ENCODE results near the gene LAD1. TPM values are rescaled to one million over a fixed set of nuclear protein-coding genes. Genes with fewer than 3 reads are reported as not detected.

Gene LAD1
- total and polyA plus RNA-seq, 8 donors = 11.5 to 37.6 (median 12.0) TPM

GRCh38 chr1:201369209-201369608, 29.9 kb downstream of the LAD1 start:
- Histone ChIP-seq H3K4me1 (no peaks in the 10 kb centered on the region), H3K27ac (no peak overlapping the region), H3K27me3 (peaks cover 0 to 12% of the 10 kb centered on the region in 2 donors), H3K4me3 (no peak overlapping the region), H3K36me3 (no peaks in the 10 kb centered on the region), H3K9me3 (no peaks in the 10 kb centered on the region)
- DNase-seq (no peak), ATAC-seq (no peak)
- intact Hi-C loops (cut with DNase I) = no loop called here
- TF ChIP-seq CTCF (IDR thresholded peaks at IDR 0.05) = no peak

GRCh38 chr1:201366696-201367095, 32.4 kb downstream of the LAD1 start:
- DNase-seq (peak in 1 of 4 donors; percentile 51), ATAC-seq (no peak)
- Histone ChIP-seq H3K4me1 (no peaks in the 10 kb centered on the region), H3K4me3 (no peak overlapping the region), H3K27me3 (peaks cover 0 to 12% of the 10 kb centered on the region in 2 donors), H3K36me3 (no peaks in the 10 kb centered on the region), H3K9me3 (no peaks in the 10 kb centered on the region), H3K27ac (no peak overlapping the region)
- intact Hi-C loops (cut with DNase I) = no loop called here
- TF ChIP-seq CTCF (IDR thresholded peaks at IDR 0.05) = no peak

- H3K4me3 ChIP-seq = no peak overlapping the region
- peak in 1 of 4 donors; percentile 61 for DNase-seq
- H3K36me3 ChIP-seq = no peaks in the 10 kb centered on the region
- no peak overlapping the region for H3K27ac ChIP-seq
- no peak for TF ChIP-seq CTCF (IDR thresholded peaks at IDR 0.05)
- H3K27me3 ChIP-seq = peaks cover 0 to 5% of the 10 kb centered on the region in 2 donors
- no peaks in the 10 kb centered on the region for H3K4me1 ChIP-seq
- H3K9me3 ChIP-seq = no peaks in the 10 kb centered on the region
- intact Hi-C loops (cut with DNase I) = no loop called here
- ATAC-seq = no peak
Measured at GRCh38 chr1:201365251-201365650, 33.9 kb downstream of the LAD1 start.

GRCh38 chr1:201364808-201365105, 34.4 kb downstream of the LAD1 start:
- H3K4me3 ChIP-seq = no peak overlapping the region
- no peaks in the 10 kb centered on the region for H3K9me3 ChIP-seq
- TF ChIP-seq CTCF (IDR thresholded peaks at IDR 0.05) = no peak
- ATAC-seq (no peak), DNase-seq (peak in 1 of 4 donors; percentile 26)
- no peaks in the 10 kb centered on the region for H3K36me3 ChIP-seq
- intact Hi-C loops (cut with DNase I) = loop anchor here in 1 of 2 donors (5.0 kb wide), 1 partner anchor 107 kb away; no protein-coding TSS in a partner anchor
- H3K27ac ChIP-seq = no peak overlapping the region
- peaks cover 0 to 5% of the 10 kb centered on the region in 2 donors for H3K27me3 ChIP-seq
- H3K4me1 ChIP-seq = no peaks in the 10 kb centered on the region

GRCh38 chr1:201363467-201363866, 35.7 kb downstream of the LAD1 start:
- ATAC-seq = no peak
- Histone ChIP-seq H3K9me3 (no peaks in the 10 kb centered on the region), H3K36me3 (no peaks in the 10 kb centered on the region), H3K4me3 (no peak overlapping the region), H3K4me1 (no peaks in the 10 kb centered on the region), H3K27ac (no peak overlapping the region), H3K27me3 (no peaks in the 10 kb centered on the region)
- no peak for TF ChIP-seq CTCF (IDR thresholded peaks at IDR 0.05)
- peak in 1 of 4 donors; percentile 3 for DNase-seq
- intact Hi-C loops (cut with DNase I) = loop anchor here in 1 of 2 donors (5.0 kb wide), 1 partner anchor 106 kb away; no protein-coding TSS in a partner anchor

Data from left lung (tissue), 10 donors.